Osteoblast (primary cell): ENCODE measurements around the gene HDAC9. TPM values are rescaled to one million over a fixed set of nuclear protein-coding genes. Genes with fewer than 3 reads are reported as not detected.
A peak's percentile ranks its signal among the peaks of the same experiment; 100 is the strongest.

ENCODE experiments used
- DNase-seq: peaks from one replicate; pipeline ENCODE4 v3.0.0; 2011; ENCODE audit warnings: low spot score, mixed read lengths; ENCODE audit not compliant: insufficient read length; ENCODE audit errors: missing footprints
- H2AFZ ChIP-seq: 2 replicates; pipeline ENCODE4 v1.6.0; 2011; ENCODE audit warnings: mild to moderate bottlenecking, low read length
- H3K27ac ChIP-seq: 2 replicates; pipeline ENCODE4 v1.5.1; 2011; ENCODE audit warnings: mild to moderate bottlenecking, low read depth, low read length, moderate library complexity
- H3K27me3 ChIP-seq: 2 replicates; pipeline ENCODE4 v1.6.0; 2012; ENCODE audit warnings: mild to moderate bottlenecking, control low read depth, inconsistent platforms, low read length, moderate library complexity; ENCODE audit not compliant: insufficient read depth
- H3K36me3 ChIP-seq: 2 replicates; pipeline ENCODE4 v1.5.1; 2011; ENCODE audit warnings: mild to moderate bottlenecking, low read length, control low read depth, moderate library complexity; ENCODE audit not compliant: insufficient read depth
- H3K4me1 ChIP-seq: 2 replicates; pipeline ENCODE4 v1.5.1; 2011; ENCODE audit warnings: mild to moderate bottlenecking, low read length, control low read depth, moderate library complexity; ENCODE audit not compliant: insufficient read depth
- H3K4me2 ChIP-seq: 2 replicates; pipeline ENCODE4 v1.6.0; 2011; ENCODE audit warnings: mild to moderate bottlenecking, low read length; ENCODE audit not compliant: insufficient read depth
- H3K4me3 ChIP-seq: fragments of 200-600 bp; sonication (generic); 3 replicates; pipeline ENCODE4 v1.5.1; 2012; ENCODE audit warnings: mild to moderate bottlenecking, low read length, inconsistent platforms; ENCODE audit not compliant: insufficient read depth
- H3K79me2 ChIP-seq: 2 replicates; pipeline ENCODE4 v1.6.0; 2012; ENCODE audit warnings: mild to moderate bottlenecking, low read length, control low read depth, inconsistent platforms; ENCODE audit not compliant: insufficient read depth
- H3K9me3 ChIP-seq: 2 replicates; pipeline ENCODE4 v1.5.1; 2011; ENCODE audit warnings: low read depth, low read length, control low read depth
- H4K20me1 ChIP-seq: 2 replicates; pipeline ENCODE4 v1.6.0; 2012; ENCODE audit warnings: mild to moderate bottlenecking, low read length, control low read depth; ENCODE audit not compliant: insufficient read depth
- CTCF ChIP-seq: IDR thresholded peaks from 2 replicates; pipeline ENCODE4 v1.5.1; 2011; ENCODE audit warnings: mild to moderate bottlenecking, low read depth, low read length, moderate library complexity; ENCODE audit errors: extremely low read depth
- total RNA-seq: library from RNA; depleted of rRNA; stranded (reverse); fragments of >200 nt; gene quantifications from 2 replicates; pipeline ENCODE4 v1.2.3, GENCODE V29; 2012

The HDAC9 gene
- total RNA-seq, 1 donor: 21.7 TPM

GRCh38 chr7:18565337-18565736 lies 69.8 kb downstream of the HDAC9 start:
- Histone ChIP-seq H3K4me1 (no peaks in the 10 kb centered on the region), H4K20me1 (no peaks in the 10 kb centered on the region), H3K79me2 (peaks cover 3% of the 10 kb centered on the region), H3K27ac (no peak overlapping the region), H2AFZ (no peak overlapping the region), H3K9me3 (no peaks in the 10 kb centered on the region), H3K4me2 (no peak overlapping the region), H3K4me3 (no peak overlapping the region), H3K36me3 (no peaks in the 10 kb centered on the region), H3K27me3 (no peaks in the 10 kb centered on the region)
- no peak for DNase-seq
- no peak for TF ChIP-seq CTCF

GRCh38 chr7:18566205-18566604 lies 70.7 kb downstream of the HDAC9 start:
- no peak for TF ChIP-seq CTCF
- peaks cover 2% of the 10 kb centered on the region for H3K4me1 ChIP-seq
- H3K9me3 ChIP-seq: no peaks in the 10 kb centered on the region
- H3K27ac ChIP-seq: no peak overlapping the region
- no peaks in the 10 kb centered on the region for H3K27me3 ChIP-seq
- no peak for DNase-seq
- no peak overlapping the region for H3K4me3 ChIP-seq
- peaks cover 3% of the 10 kb centered on the region for H3K79me2 ChIP-seq
- H2AFZ ChIP-seq: no peak overlapping the region
- H3K4me2 ChIP-seq: no peak overlapping the region
- H4K20me1 ChIP-seq: no peaks in the 10 kb centered on the region
- H3K36me3 ChIP-seq: no peaks in the 10 kb centered on the region

- H3K27me3 ChIP-seq: no peaks in the 10 kb centered on the region
- H3K27ac ChIP-seq: no peak overlapping the region
- peaks cover 3% of the 10 kb centered on the region for H3K4me1 ChIP-seq
- DNase-seq: no peak
- H2AFZ ChIP-seq: no peak overlapping the region
- no peak overlapping the region for H3K4me3 ChIP-seq
- no peak for TF ChIP-seq CTCF
- H4K20me1 ChIP-seq: no peaks in the 10 kb centered on the region
- no peak overlapping the region for H3K4me2 ChIP-seq
- H3K9me3 ChIP-seq: no peaks in the 10 kb centered on the region
- no peaks in the 10 kb centered on the region for H3K36me3 ChIP-seq
- H3K79me2 ChIP-seq: peaks cover 3% of the 10 kb centered on the region
Measured at GRCh38 chr7:18566829-18567228, 71.3 kb downstream of the HDAC9 start.

- no peaks in the 10 kb centered on the region for H3K27me3 ChIP-seq
- no peak for DNase-seq
- no peak overlapping the region for H3K4me3 ChIP-seq
- TF ChIP-seq CTCF: no peak
- no peaks in the 10 kb centered on the region for H3K9me3 ChIP-seq
- no peak overlapping the region for H3K4me2 ChIP-seq
- peaks cover 3% of the 10 kb centered on the region for H3K4me1 ChIP-seq
- no peaks in the 10 kb centered on the region for H3K36me3 ChIP-seq
- H2AFZ ChIP-seq: peak overlapping the region; percentile 1
- no peak overlapping the region for H3K27ac ChIP-seq
- no peaks in the 10 kb centered on the region for H4K20me1 ChIP-seq
- H3K79me2 ChIP-seq: peaks cover 3% of the 10 kb centered on the region
Measured at GRCh38 chr7:18570441-18570840, 74.9 kb downstream of the HDAC9 start.
